HepG2 (cell line): ENCODE data around the gene FGFR2. TPM values are rescaled to one million over a fixed set of nuclear protein-coding genes. Genes with fewer than 3 reads are reported as not detected.
A peak's percentile ranks its signal among the peaks of the same experiment; 100 is the strongest.

Experiments
- ATAC-seq: fragments of 200-7000 bp; cut with Tn5 transposase; 3 replicates; pipeline ENCODE4 v1.9.1; 2020; ENCODE audit warnings: mild to moderate bottlenecking, moderate library complexity
- BruUV-seq: library from RNA; stranded (reverse); fragments of 400-500 nt; replicated peaks from 2 replicates; lab custom pipeline; 2021; lab: Mats Ljungman, UMichigan
- CTCF ChIA-PET: fragments of 300-600 bp; formaldehyde crosslinking; extraction: SDS; loops from one replicate; lab custom pipeline; 2021; ENCODE audit warnings: low total read pairs, inconsistent platforms, low intra/inter-chr PET ratio; lab: Yijun Ruan, JAX
- POLR2A ChIA-PET: fragments of 350-600 bp; sonication (Branson Sonifier 250); formaldehyde crosslinking; loops from one replicate; lab custom pipeline; 2020; ENCODE audit warnings: antibody characterized with exemption, inconsistent platforms; lab: Yijun Ruan, JAX
- DNase-seq: peaks from one replicate; pipeline ENCODE4 v3.0.0-alpha.2; 2015; ENCODE audit warnings: low spot score
- FAIRE-seq: peaks from 3 replicates; lab custom pipeline; 2011; peaks lifted over from hg19 to GRCh38; lab: Jason Lieb, UNC
- H2AFZ ChIP-seq: one replicate; pipeline ENCODE4 v1.6.1; 2011; ENCODE audit warnings: low read length, inconsistent platforms
- H3K27ac ChIP-seq: fragments of 300-600 bp; 3 replicates; pipeline ENCODE4 v1.8.0; 2011; ENCODE audit warnings: mixed run types, mild to moderate bottlenecking, mixed read lengths, low read length, inconsistent platforms; ENCODE audit not compliant: insufficient read depth; ENCODE audit errors: extremely low read length
- H3K27me3 ChIP-seq, 2 experiments: fragments of 200-600 bp in 1 of 2; 2 replicates in 1 of 2; 3 replicates in 1 of 2; pipeline versions ENCODE4 v1.6.0 to v1.8.0; 2011; ENCODE audit warnings: low read length in 2 of 2, mild to moderate bottlenecking in 2 of 2, moderate library complexity in 2 of 2, inconsistent platforms in 1 of 2; ENCODE audit not compliant: insufficient read depth in 2 of 2, control insufficient read depth in 1 of 2
- H3K36me3 ChIP-seq, 2 experiments: fragments of 200-600 bp in 1 of 2; replicated peaks in 1 of 2; 2 replicates in 1 of 2; 3 replicates in 1 of 2; pipeline versions ENCODE4 v1.5.1 to v1.8.0; 2011; ENCODE audit warnings: low read length in 2 of 2, inconsistent platforms in 1 of 2; ENCODE audit not compliant: insufficient read depth in 2 of 2, control insufficient read depth in 1 of 2
- H3K4me1 ChIP-seq: 2 replicates; pipeline ENCODE4 v1.5.1; 2012; ENCODE audit warnings: low read length, inconsistent platforms; ENCODE audit not compliant: insufficient read depth
- H3K4me2 ChIP-seq: 2 replicates; pipeline ENCODE4 v1.6.0; 2011; ENCODE audit warnings: low read depth, low read length, inconsistent platforms
- H3K4me3 ChIP-seq, 3 experiments: fragments of 200-600 bp in 1 of 3; sonication (generic), shearing (Covaris generic) in 1 of 3; replicated peaks in 1 of 3; 2 replicates each; pipeline ENCODE4 v1.5.1; 2011 to 2016; ENCODE audit warnings: low read length in 3 of 3, inconsistent platforms in 2 of 3, low read depth in 2 of 3, mild to moderate bottlenecking in 2 of 3, control low read depth in 1 of 3, mixed read lengths in 1 of 3; ENCODE audit not compliant: insufficient read depth in 1 of 3
- H3K79me2 ChIP-seq: one replicate; pipeline ENCODE4 v1.6.1; 2011; ENCODE audit warnings: low read length, inconsistent platforms; ENCODE audit not compliant: insufficient read depth
- H3K9ac ChIP-seq: 2 replicates; pipeline ENCODE4 v1.6.0; 2011; ENCODE audit warnings: mild to moderate bottlenecking, low read depth, low read length, inconsistent platforms; ENCODE audit not compliant: insufficient read depth
- H3K9me3 ChIP-seq: 2 replicates; pipeline ENCODE4 v1.5.1; 2012; ENCODE audit warnings: mild to moderate bottlenecking, low read length
- H4K20me1 ChIP-seq: 2 replicates; pipeline ENCODE4 v1.6.0; 2011; ENCODE audit warnings: inconsistent platforms, mild to moderate bottlenecking, low read length, moderate library complexity; ENCODE audit not compliant: insufficient read depth
- BCL6 ChIP-seq: IDR thresholded peaks from 2 replicates; pipeline ENCODE4 v1.6.1; 2016; ENCODE audit warnings: missing genetic modification reagents, missing compliant biosample characterization
- CEBPB ChIP-seq: IDR thresholded peaks from 2 replicates; pipeline ENCODE4 v1.6.1; 2011; ENCODE audit warnings: low read depth, low read length, improper control_type of control experiment, borderline replicate concordance
- FOXK1 ChIP-seq: sonication (generic); formaldehyde crosslinking; IDR thresholded peaks from 2 replicates; pipeline ENCODE4 v1.4.0; 2020; ENCODE audit warnings: low read depth, missing genetic modification reagents, borderline replicate concordance
- FOXP1 ChIP-seq, 2 experiments: fragments of 450-650 bp in 1 of 2; IDR thresholded peaks; 2 replicates each; pipeline ENCODE4 v1.6.1; 2017 to 2018; ENCODE audit warnings: antibody characterized with exemption in 1 of 2
- HMGA1 ChIP-seq: sonication (generic); formaldehyde crosslinking; conservative IDR thresholded peaks from 2 replicates; pipeline ENCODE4 v1.4.0; 2020; ENCODE audit warnings: missing genetic modification reagents
- SOX13 ChIP-seq, 3 experiments: fragments of 450-650 bp in 1 of 3; sonication (generic) in 1 of 3; formaldehyde crosslinking in 1 of 3; IDR thresholded peaks in 2 of 3; conservative IDR thresholded peaks in 1 of 3; 2 replicates each; pipeline versions ENCODE4 v1.5.0 to v1.6.1; 2016 to 2020; ENCODE audit warnings: antibody characterized with exemption in 1 of 3, mild to moderate bottlenecking in 1 of 3, missing compliant biosample characterization in 1 of 3, missing genetic modification reagents in 1 of 3, moderate library complexity in 1 of 3
- SOX5 ChIP-seq: IDR thresholded peaks from 2 replicates; pipeline ENCODE4 v1.6.1; 2016; ENCODE audit warnings: borderline replicate concordance
- SRY ChIP-seq: sonication (generic); formaldehyde crosslinking; IDR thresholded peaks from 2 replicates; pipeline ENCODE4 v1.8.0; 2022; ENCODE audit warnings: mild to moderate bottlenecking, missing genetic modification reagents
- ZNF414 ChIP-seq: sonication (generic); formaldehyde crosslinking; IDR thresholded peaks from 2 replicates; pipeline ENCODE4 v1.5.0; 2020; ENCODE audit warnings: missing genetic modification reagents
- WGBS: methylation state at CpG from one replicate; pipeline ENCODE4 v1.1.6; 2017; ENCODE audit warnings: low lambda C conversion rate; 5-methylcytosine and 5-hydroxymethylcytosine counted together
- in situ Hi-C: cut with HindIII; loops from 2 replicates; pipeline ENCODE4 v1.10.0; 2017; ENCODE audit warnings: low pct_unique_long_range_greater_than_20kb; ENCODE audit not compliant: extremely low pct_ligation_motif_present
- intact Hi-C: fragments of 100-400 bp; cut with micrococcal nuclease; formaldehyde crosslinking; loops from one replicate; pipeline ENCODE4 v1.10.0; 2022; ENCODE audit not compliant: unreplicated experiment
- polyA plus RNA-seq, 8 experiments: library from polyadenylated mRNA; depleted of rRNA in 3 of 8; stranded (reverse) in 7 of 8; unstranded in 1 of 8; fragments of >200 nt; fragmentation: Illumina TruSeq in 4 of 8; extraction: Trizol in 4 of 8; gene quantifications; 2 replicates each; pipeline versions ENCODE4 v1.2.1 to v1.2.3, GENCODE V29; 2011 to 2016; ENCODE audit warnings: low read depth in 4 of 8, missing spikeins in 1 of 8, mixed read lengths in 1 of 8; ENCODE audit not compliant: insufficient read depth in 1 of 8
- total RNA-seq, 5 experiments: library from RNA; depleted of rRNA; stranded (reverse); fragments of >200 nt; fragmentation: Illumina TruSeq; extraction: Trizol; gene quantifications; 2 replicates each; pipeline ENCODE4 v1.2.3, GENCODE V29; 2016; ENCODE audit warnings: low read depth in 1 of 5
- TF ChIP-seq, protein P1 (sequence below): IDR thresholded peaks from 2 replicates; pipeline ENCODE4 v1.6.1; 2016; ENCODE audit warnings: control low read depth
- TF ChIP-seq, protein P2 (sequence below), 2 experiments: fragments of 450-650 bp in 1 of 2; sonication (generic) in 1 of 2; formaldehyde crosslinking in 1 of 2; IDR thresholded peaks; 2 replicates each; pipeline versions ENCODE4 v1.6.1 to v1.8.0; 2016 to 2022; ENCODE audit warnings: antibody characterized with exemption in 1 of 2, mild to moderate bottlenecking in 1 of 2, missing genetic modification reagents in 1 of 2

Gene FGFR2
- total and polyA plus RNA-seq, 2 of the 13 experiments (the other 11 are each of a cell fraction or from before 2014, with no cell fraction given) = 1.6 to 2.6 TPM

- ATAC-seq = peak; percentile 74
- intact Hi-C loops (no loop called here), in situ Hi-C loops (no loop called here)
- ChIA-PET POLR2A (no interaction called here), CTCF (no interaction called here)
- H2AFZ ChIP-seq = peak overlapping the region; percentile 81
- peak overlapping the region; percentile 67 for H3K4me2 ChIP-seq
- H3K27ac ChIP-seq = no peak overlapping the region
- peak; percentile 25 for DNase-seq
- H3K79me2 ChIP-seq = no peaks in the 10 kb centered on the region
- H3K27me3 ChIP-seq = no peaks in the 10 kb centered on the region; a peak in 1 of 5 replicates
- H3K9ac ChIP-seq = no peak overlapping the region
- FAIRE-seq = peak; percentile 68
- WGBS = 15% methylated on average over 6 of the region's 8 CpGs
- no peaks in the 10 kb centered on the region for H4K20me1 ChIP-seq
- H3K4me3 ChIP-seq = peak overlapping the region in 2 of 3 experiments; percentile 25 to 31; a peak in 1 of 6 replicates
- peaks cover 35% of the 10 kb centered on the region for H3K4me1 ChIP-seq
- no TSS peak for BruUV-seq
- no peaks in the 10 kb centered on the region for H3K9me3 ChIP-seq
- no peaks in the 10 kb centered on the region for H3K36me3 ChIP-seq
- TF ChIP-seq FOXK1 (CRISPR knock-in tag) (peak; percentile 18; the same call in 1 of the 2 replicates), FOXP1 (IDR thresholded peaks at IDR 0.05) (no peak), FOXP1 (CRISPR knock-in tag; IDR thresholded peaks at IDR 0.05) (peak; percentile 38; the same call in 1 of the 2 replicates), ZNF414 (CRISPR knock-in tag) (no peak), BCL6 (CRISPR knock-in tag) (0 out of 2 replicates have a peak, but pooled peaks have one; percentile 29), HMGA1 (no peak), SOX13 (IDR thresholded peaks at IDR 0.05) (peak; percentile 61; the same call in 1 of the 2 replicates), SOX13 (CRISPR knock-in tag; conservative IDR thresholded peaks at IDR 0.05 in 1 of 2, IDR thresholded peaks at IDR 0.05 in 1 of 2) (peak in 1 of 2 experiments; percentile 81; a peak in 2 of 4 replicates), SOX5 (peak; percentile 67; the same call in 1 of the 2 replicates), SRY (CRISPR knock-in tag) (no peak), CEBPB (peak; percentile 55)
- TF ChIP-seq, protein P1, sequence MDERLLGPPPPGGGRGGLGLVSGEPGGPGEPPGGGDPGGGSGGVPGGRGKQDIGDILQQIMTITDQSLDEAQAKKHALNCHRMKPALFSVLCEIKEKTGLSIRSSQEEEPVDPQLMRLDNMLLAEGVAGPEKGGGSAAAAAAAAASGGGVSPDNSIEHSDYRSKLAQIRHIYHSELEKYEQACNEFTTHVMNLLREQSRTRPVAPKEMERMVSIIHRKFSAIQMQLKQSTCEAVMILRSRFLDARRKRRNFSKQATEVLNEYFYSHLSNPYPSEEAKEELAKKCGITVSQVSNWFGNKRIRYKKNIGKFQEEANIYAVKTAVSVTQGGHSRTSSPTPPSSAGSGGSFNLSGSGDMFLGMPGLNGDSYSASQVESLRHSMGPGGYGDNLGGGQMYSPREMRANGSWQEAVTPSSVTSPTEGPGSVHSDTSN = no peak
- TF ChIP-seq, protein P2, sequence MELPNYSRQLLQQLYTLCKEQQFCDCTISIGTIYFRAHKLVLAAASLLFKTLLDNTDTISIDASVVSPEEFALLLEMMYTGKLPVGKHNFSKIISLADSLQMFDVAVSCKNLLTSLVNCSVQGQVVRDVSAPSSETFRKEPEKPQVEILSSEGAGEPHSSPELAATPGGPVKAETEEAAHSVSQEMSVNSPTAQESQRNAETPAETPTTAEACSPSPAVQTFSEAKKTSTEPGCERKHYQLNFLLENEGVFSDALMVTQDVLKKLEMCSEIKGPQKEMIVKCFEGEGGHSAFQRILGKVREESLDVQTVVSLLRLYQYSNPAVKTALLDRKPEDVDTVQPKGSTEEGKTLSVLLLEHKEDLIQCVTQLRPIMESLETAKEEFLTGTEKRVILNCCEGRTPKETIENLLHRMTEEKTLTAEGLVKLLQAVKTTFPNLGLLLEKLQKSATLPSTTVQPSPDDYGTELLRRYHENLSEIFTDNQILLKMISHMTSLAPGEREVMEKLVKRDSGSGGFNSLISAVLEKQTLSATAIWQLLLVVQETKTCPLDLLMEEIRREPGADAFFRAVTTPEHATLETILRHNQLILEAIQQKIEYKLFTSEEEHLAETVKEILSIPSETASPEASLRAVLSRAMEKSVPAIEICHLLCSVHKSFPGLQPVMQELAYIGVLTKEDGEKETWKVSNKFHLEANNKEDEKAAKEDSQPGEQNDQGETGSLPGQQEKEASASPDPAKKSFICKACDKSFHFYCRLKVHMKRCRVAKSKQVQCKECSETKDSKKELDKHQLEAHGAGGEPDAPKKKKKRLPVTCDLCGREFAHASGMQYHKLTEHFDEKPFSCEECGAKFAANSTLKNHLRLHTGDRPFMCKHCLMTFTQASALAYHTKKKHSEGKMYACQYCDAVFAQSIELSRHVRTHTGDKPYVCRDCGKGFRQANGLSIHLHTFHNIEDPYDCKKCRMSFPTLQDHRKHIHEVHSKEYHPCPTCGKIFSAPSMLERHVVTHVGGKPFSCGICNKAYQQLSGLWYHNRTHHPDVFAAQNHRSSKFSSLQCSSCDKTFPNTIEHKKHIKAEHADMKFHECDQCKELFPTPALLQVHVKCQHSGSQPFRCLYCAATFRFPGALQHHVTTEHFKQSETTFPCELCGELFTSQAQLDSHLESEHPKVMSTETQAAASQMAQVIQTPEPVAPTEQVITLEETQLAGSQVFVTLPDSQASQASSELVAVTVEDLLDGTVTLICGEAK (IDR thresholded peaks at IDR 0.05) = peak; percentile 89
- TF ChIP-seq, protein P2 (CRISPR knock-in tag; IDR thresholded peaks at IDR 0.05) = peak; percentile 100
These were observed 30.7 kb downstream of the FGFR2 start for GRCh38 chr10:121567569-121567968.
